ENCODE results near the gene CCDC12.

GRCh38 chr3:46977811-46978195, 1.3 kb upstream of the CCDC12 start:
- TF ChIP-seq TFE3 (CRISPR knock-in tag; IDR thresholded peaks at IDR 0.05) (no peak), CTCF (CRISPR knock-in tag; IDR thresholded peaks at IDR 0.05) (no peak), ZNF33A (CRISPR knock-in tag; IDR thresholded peaks at IDR 0.05; ENCODE audit: borderline replicate concordance) (no peak), ZNF10 (CRISPR knock-in tag; IDR thresholded peaks at IDR 0.05; ENCODE audit: borderline replicate concordance, low read depth) (no peak), FOXO4 (CRISPR knock-in tag; conservative IDR thresholded peaks at IDR 0.05) (no peak), BHLHE40 (IDR thresholded peaks at IDR 0.05; ENCODE audit: low read length) (no peak), POLR2AphosphoS5 (IDR thresholded peaks at IDR 0.05; ENCODE audit: low read depth, low read length) (no peak), SMC3 (IDR thresholded peaks at IDR 0.05; ENCODE audit: low read length) (no peak), TEAD2 (CRISPR knock-in tag; IDR thresholded peaks at IDR 0.05) (no peak), EZH2 (conservative IDR thresholded peaks at IDR 0.05; ENCODE audit: low read depth, low read length) (no peak), POLR2A (IDR thresholded peaks at IDR 0.05; ENCODE audit: insufficient read depth in 1 of 2, low read depth in 2 of 2, low read length in 2 of 2) (no peak), IKZF4 (CRISPR knock-in tag; IDR thresholded peaks at IDR 0.05; ENCODE audit: borderline replicate concordance, low read depth, not compliant biosample characterization) (no peak), E2F5 (CRISPR knock-in tag; conservative IDR thresholded peaks at IDR 0.05) (no peak), SIN3B (IDR thresholded peaks at IDR 0.05; ENCODE audit: low read length) (no peak)
